ENCODE results near the gene CPN2.

The CPN2 gene

GRCh38 chr3:194352667-194353246, 1.6 kb upstream of the CPN2 start:
- DNase-seq (ENCODE audit: low read depth in 3 of 3) = no peak

DNA sequence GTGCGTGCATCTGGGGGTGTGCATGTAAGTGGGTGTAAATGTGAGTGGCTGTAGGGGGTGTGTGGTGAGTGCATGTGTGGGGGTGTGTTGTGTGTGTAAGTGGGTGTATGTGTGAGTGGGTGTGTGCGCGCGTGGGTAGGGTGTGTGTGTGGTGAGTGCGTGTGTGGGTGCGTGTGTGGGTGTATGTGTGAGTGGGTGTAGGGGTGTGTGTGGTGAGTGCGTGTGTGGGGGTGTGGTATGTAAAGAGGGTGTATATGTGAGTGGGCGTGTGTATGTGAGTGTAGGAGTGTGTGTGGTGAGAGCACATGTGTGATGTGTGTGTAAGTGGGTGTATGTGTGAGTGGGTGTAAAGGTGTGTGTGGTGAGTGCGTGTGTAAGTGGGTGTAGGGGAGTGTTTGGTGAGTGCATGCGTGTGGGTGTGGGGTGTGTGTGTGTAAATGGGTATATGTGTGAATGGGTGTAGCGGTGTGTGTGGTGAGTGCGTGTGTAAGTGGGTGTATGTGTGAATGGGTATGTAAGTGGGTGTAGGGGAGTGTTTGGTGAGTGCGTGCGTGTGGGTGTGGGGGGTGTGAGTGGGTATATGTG, 916 bp upstream of the CPN2 start:
- no peak for DNase-seq (ENCODE audit: low read depth in 3 of 3)

GRCh38 chr3:194350726-194351071, 429 bp downstream of the CPN2 start:
- no peak for DNase-seq (ENCODE audit: low read depth in 3 of 3)

- no peak for DNase-seq (ENCODE audit: low read depth in 3 of 3)
Observed at GRCh38 chr3:194348354-194348753, 2.8 kb downstream of the CPN2 start.

DNA sequence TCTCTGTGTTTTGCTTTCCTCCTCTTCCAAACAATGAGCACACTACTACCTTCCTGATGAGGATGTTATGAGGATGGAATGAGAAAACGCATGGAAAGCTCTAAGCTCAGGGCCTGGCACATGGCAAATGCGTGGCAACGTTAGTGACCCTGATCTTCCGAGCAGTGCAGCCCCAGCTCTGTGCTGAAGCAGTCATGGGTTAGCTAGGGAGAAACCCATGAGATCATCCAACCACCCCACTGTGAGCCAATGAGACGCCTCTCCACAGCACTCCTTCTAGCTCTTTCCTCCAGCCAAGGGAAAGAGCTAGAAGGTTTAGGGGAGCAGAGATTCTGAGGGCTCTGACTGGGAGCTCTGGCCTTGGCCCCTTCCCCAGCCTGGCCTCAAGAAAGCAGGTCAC, 4.5 kb downstream of the CPN2 start:
- DNase-seq (ENCODE audit: low read depth in 3 of 3) = no peak

- no peak for DNase-seq (ENCODE audit: low read depth in 3 of 3)
Observed at GRCh38 chr3:194346035-194346434, 5.1 kb downstream of the CPN2 start.

DNA sequence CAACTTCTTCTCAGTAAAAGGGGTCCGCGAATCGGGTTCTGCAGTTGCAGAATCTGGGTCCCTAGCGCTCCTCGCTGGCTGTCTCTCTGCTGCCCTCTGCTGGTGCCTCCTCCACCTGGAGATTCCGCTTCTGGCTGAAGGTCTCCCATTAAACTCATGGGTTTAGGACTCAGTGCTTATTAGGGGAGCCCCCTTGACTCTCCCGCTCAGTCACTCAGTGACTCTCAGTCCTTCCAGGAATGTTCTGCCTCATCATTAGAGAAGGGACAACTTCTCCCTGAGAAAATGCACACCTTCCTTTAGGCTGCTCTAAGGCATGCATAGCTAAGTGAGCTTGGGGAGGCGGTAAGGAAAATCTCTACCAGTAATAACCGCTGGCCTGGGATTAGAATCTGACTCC, 7.1 kb downstream of the CPN2 start:
- peak; percentile 38 to 72 (median 53) for DNase-seq (ENCODE audit: low read depth in 3 of 3)

DNA sequence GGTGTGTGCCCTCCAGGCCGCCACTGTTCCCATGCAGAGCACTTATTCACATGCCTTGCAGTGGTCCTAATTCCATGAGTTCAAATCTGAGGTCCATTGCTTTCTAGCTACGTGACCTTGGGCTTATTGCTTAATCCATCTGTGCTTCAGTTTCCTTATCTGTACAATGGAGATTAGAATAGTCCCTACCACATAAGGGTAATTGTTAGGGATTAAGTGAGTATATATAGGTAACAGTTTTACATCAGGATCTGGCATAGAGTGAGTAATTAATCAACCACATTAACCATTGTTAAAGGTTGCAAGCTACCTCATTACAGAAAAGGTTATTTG, 7.6 kb downstream of the CPN2 start:
- DNase-seq (ENCODE audit: low read depth in 3 of 3) = no peak

DNA sequence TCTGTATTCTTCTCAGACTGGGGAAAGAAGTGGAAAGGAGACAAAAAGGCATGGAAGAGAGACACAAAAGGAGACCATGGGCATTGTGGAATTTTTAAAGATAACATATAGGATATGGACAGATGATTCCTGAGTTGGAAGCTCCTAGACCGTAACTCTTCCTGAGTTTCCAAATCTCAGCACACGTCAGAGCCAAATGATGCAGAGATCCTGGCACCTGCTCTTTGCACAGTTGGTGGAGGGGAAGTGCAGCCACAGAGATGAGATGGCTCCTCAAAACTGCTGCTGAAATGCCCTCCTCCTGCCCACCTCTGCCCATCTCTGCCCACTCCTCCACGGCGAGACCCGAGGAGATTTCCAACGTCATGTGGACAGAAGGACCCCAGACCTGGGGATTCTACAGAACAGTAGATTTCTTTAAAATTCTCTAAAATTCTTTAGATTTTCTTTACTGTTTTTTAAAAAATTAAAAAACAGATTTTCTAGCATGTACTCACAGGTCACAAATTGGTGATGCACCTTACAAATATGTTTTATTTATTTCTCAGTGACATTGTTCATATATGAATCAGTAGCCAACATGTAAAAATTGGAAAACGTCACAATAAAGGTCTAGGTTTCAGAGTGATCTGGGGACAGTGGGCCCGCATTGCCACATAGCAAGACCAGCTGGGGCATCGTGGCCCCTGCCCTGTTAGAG, 8.1 kb downstream of the CPN2 start:
- DNase-seq (ENCODE audit: low read depth in 3 of 3) = no peak

DNA sequence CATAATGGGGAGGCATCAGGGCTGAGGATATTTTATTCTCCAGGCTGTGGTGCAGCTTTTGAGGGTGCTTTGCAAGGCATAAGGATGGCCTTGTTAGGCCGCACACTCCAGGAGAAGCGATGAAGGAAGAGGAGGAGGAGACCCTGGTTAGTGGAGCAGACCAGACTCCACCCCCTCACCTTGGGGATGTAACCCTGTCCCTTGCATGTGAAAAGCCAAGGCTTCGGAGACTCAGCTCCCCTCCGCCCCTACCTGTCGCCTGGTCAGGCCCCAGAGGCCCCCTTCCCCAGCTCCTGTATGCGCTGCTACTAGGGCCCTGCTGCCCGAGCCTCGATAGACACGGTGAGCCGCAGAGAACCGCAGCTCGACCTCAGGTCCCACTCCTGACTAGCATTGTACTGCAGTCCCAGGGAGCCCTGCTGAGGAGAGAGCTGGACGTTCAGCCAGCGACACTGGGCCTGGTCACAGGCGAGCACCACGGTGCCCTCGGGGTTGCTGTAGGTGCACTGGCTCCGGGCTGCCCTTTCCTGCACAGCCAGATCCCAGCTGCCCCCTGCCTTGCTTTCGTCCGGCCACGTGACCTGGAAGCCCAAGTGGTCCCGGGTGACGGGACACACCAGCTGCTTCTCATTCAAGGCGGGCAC, 10.2 kb downstream of the CPN2 start:
- no peak for DNase-seq (ENCODE audit: low read depth in 3 of 3)

- DNase-seq (ENCODE audit: low read depth in 3 of 3) = no peak
Observed at GRCh38 chr3:194339840-194340239, 11.3 kb downstream of the CPN2 start.

GRCh38 chr3:194339356-194339755, 11.8 kb downstream of the CPN2 start:
- DNase-seq (ENCODE audit: low read depth in 3 of 3) = no peak

DNA sequence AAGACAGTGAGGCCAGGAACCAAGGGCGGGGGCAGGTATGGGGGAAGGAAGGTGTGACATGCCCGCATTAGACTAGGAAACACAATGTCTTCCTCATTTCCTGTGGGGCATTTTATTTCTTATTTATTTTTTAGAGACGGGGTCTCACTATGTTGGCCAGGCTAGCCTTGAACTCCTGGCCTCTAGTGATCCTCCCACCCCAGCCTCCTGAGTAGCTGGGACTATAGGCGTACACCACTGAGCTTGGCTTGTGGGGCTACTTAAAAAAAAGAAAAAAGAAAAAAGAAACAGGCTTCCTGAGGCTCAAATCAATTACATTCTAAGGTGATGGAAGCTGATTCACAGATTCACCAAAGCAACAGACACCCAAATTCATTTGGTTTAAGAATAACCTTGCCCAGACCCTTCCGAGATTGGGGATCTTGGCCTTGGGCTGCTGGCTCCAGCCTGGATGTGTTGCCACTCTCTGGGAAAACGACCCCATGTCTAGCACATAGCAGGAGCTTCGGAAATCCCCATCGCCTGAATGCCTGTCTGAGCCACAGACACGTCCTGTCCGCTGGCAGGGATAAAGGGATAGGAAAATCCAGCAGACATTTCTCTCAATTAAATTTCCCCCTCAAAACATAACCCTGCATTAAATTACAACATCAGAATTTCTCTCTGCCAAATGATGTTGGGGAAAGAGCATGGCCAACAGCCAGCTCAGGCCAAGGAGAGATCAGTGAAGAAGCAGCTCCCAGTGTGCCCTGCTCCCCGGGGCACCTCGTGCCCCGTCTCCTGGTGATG, 13.0 kb downstream of the CPN2 start:
- no peak for DNase-seq (ENCODE audit: low read depth in 3 of 3)

DNA sequence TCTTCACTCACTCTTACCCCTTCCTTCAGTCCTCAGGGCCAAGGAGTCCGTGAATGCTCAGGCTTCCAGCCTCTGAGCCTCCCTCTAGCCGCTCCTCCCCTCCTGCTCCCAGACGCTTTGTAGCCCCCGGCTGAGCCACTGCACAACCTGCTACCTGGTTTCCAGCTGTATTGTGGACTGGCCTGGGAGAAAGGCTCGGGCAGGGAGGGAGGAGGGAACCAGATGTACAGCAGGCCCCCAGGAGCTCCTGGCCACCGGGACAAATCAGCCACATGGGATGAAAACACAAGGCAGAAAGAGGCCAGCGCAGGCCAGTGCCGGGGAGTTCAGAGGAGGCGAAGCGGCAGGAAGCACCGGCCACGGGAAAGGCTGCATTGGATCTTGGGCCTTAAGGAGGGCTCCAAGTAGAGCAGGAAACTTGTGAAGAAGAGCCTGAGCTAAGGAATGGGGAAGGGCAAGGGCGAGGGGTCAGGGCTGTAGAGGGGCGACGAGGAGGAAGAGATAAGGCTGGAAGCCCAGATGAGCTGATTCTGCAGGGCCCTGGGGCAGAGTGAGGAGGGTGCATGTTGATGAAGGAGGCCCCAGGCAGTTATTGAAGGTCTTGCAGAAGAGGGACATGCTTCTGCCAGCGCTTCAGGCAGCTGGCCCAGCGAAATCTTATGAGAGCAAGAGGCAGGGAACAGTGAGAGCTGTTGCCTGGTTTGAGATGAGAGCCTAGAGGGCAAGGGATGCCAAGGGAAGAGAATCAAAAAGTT, 14.3 kb downstream of the CPN2 start:
- no peak for DNase-seq (ENCODE audit: low read depth in 3 of 3)

DNA sequence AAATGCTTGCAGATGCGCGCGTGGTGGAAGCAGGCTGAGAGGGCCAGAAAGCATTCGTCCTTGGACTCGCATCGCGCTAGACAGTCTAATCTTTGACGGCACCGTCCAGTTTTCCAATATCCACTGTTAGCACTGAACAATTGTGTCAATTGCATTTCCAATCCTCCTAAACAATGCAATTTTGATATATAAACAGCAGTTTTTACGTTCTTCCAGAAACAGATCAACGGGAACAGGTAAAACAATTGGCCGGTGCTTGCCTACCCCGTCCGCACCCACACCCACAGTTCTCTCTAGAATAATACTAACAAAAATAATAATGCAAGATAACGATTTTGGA, 17.2 kb downstream of the CPN2 start:
- no peak for DNase-seq (ENCODE audit: low read depth in 3 of 3)

- peak; percentile 77 to 89 (median 82) for DNase-seq (ENCODE audit: low read depth in 3 of 3)
Observed at GRCh38 chr3:194333212-194333980, 17.7 kb downstream of the CPN2 start.

DNA sequence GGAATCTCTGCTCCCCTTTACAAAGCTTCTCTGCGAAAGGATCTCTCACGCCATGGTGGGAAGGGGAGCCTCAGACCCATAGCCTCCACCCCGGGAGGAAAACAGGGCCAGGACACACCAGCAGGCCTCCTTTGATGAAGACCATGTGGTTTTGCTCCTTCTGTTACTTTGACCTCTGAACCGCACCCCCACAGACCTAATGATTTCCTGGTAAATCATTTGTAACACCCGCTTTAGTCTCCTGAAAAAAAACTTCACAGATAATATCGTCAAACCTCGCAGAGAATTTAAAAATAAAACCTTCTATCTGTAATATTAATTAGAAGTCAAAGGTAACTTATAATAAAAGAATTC, 18.3 kb downstream of the CPN2 start:
- DNase-seq (ENCODE audit: low read depth in 3 of 3) = no peak

DNA sequence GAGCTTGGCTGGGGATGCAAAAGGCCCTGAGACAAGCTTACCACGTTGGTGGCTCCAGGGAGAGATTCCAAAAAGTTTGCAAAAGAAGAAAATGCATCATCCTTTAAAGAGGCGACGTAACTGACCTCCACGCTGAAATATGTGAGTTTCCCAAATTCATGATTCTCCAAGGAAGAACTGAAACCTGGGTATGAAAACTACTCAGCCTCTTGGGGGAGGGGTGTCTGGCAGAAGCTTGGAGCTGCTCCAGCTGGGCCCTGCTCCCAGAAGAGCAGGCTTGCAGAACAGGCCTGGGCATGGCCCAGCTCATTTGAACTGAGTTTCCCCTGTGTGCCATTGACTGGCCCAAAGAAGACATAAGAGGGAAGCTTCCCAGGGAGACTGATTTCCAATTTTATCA, 20.5 kb downstream of the CPN2 start:
- DNase-seq (ENCODE audit: low read depth in 3 of 3) = no peak

GRCh38 chr3:194330160-194330559, 21.0 kb downstream of the CPN2 start:
- DNase-seq (ENCODE audit: low read depth in 3 of 3) = no peak

GRCh38 chr3:194329583-194329965, 21.6 kb downstream of the CPN2 start:
- no peak for DNase-seq (ENCODE audit: low read depth in 3 of 3)

- no peak for DNase-seq (ENCODE audit: low read depth in 3 of 3)
Observed at GRCh38 chr3:194328942-194329582, 22.1 kb downstream of the CPN2 start.
